Breast epithelium (tissue), 3 donors: ENCODE results near the gene LDB1.

Source experiments
- POLR2A ChIP-seq: fragments of 450-650 bp; IDR thresholded peaks from one replicate; pipeline ENCODE4 v1.6.1; 2016; ENCODE audit warnings: antibody characterized with exemption, mild to moderate bottlenecking, moderate library complexity
- TF ChIP-seq, protein P1 (sequence below), 3 donors: fragments of 450-650 bp; IDR thresholded peaks; one replicate each; pipeline ENCODE4 v1.5.1; 2016 to 2017; ENCODE audit warnings: antibody characterized with exemption in 3 of 3, mild to moderate bottlenecking in 3 of 3, moderate library complexity in 3 of 3

DNA sequence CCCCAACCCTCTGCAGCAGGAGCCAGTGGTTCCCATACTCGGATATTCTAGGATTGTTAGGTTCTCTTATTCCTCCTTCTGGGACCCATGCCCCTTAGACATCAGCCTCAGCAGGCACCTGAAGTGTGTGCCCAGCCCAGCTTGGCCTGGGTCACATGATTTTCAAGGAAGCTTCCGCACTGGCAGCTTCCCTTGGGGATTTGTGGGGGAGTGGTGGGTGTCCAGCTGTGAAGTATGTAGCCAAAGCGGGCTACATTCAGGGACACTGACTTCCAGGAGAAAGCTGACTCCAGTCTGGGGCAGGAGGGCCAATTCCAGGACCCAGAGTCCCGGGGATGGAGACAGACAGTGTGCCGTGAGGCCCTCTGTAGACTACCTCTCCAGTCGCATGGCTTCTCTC lies 1.3 kb downstream of the LDB1 start:
- TF ChIP-seq, protein P1, sequence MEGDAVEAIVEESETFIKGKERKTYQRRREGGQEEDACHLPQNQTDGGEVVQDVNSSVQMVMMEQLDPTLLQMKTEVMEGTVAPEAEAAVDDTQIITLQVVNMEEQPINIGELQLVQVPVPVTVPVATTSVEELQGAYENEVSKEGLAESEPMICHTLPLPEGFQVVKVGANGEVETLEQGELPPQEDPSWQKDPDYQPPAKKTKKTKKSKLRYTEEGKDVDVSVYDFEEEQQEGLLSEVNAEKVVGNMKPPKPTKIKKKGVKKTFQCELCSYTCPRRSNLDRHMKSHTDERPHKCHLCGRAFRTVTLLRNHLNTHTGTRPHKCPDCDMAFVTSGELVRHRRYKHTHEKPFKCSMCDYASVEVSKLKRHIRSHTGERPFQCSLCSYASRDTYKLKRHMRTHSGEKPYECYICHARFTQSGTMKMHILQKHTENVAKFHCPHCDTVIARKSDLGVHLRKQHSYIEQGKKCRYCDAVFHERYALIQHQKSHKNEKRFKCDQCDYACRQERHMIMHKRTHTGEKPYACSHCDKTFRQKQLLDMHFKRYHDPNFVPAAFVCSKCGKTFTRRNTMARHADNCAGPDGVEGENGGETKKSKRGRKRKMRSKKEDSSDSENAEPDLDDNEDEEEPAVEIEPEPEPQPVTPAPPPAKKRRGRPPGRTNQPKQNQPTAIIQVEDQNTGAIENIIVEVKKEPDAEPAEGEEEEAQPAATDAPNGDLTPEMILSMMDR (IDR thresholded peaks at IDR 0.05): no peak
- no peak for TF ChIP-seq POLR2A
